Keratinocyte (primary cell): Measurements from ENCODE around the gene ENTR1. TPM values are rescaled to one million over a fixed set of nuclear protein-coding genes. Genes with fewer than 3 reads are reported as not detected.

Experiments
- DNase-seq: peaks from one replicate; pipeline ENCODE4 v3.0.0-alpha.2; 2011; ENCODE audit warnings: low read depth, missing footprints, low spot score
- FAIRE-seq: peaks from 2 replicates; lab custom pipeline; 2011; peaks lifted over from hg19 to GRCh38; lab: Jason Lieb, UNC
- H2AFZ ChIP-seq: 2 replicates; pipeline ENCODE4 v1.6.0; 2012; ENCODE audit warnings: low read length, control low read depth, inconsistent platforms; ENCODE audit not compliant: control insufficient read depth
- H3K27ac ChIP-seq: 2 replicates; pipeline ENCODE4 v1.5.1; 2011; ENCODE audit warnings: low read length; ENCODE audit not compliant: control insufficient read depth, insufficient read depth
- H3K27me3 ChIP-seq: 3 replicates; pipeline ENCODE4 v1.6.0; 2011; ENCODE audit warnings: low read length; ENCODE audit not compliant: control insufficient read depth, insufficient read depth; ENCODE audit errors: extremely low read depth
- H3K36me3 ChIP-seq, 2 experiments: 2 replicates in 1 of 2; 3 replicates in 1 of 2; pipeline ENCODE4 v1.5.1; 2011; ENCODE audit warnings: low read length in 2 of 2, mild to moderate bottlenecking in 1 of 2; ENCODE audit not compliant: control insufficient read depth in 2 of 2, insufficient read depth in 2 of 2; ENCODE audit errors: extremely low read depth in 1 of 2
- H3K4me1 ChIP-seq: 3 replicates; pipeline ENCODE4 v1.5.1; 2011; ENCODE audit warnings: low read length; ENCODE audit not compliant: control insufficient read depth, insufficient read depth; ENCODE audit errors: extremely low read depth
- H3K4me2 ChIP-seq: 3 replicates; pipeline ENCODE4 v1.6.0; 2011; ENCODE audit warnings: low read depth, low read length; ENCODE audit not compliant: control insufficient read depth, insufficient read depth; ENCODE audit errors: extremely low read depth
- H3K4me3 ChIP-seq, 3 experiments: fragments of 200-600 bp in 1 of 3; sonication (generic) in 1 of 3; 2 replicates in 2 of 3; 3 replicates in 1 of 3; pipeline ENCODE4 v1.5.1; 2011 to 2016; ENCODE audit warnings: low read length in 3 of 3, mild to moderate bottlenecking in 3 of 3, control low read depth in 2 of 3, inconsistent platforms in 1 of 3, low read depth in 1 of 3, mixed read lengths in 1 of 3, mixed run types in 1 of 3, moderate library complexity in 1 of 3; ENCODE audit not compliant: control insufficient read depth in 2 of 3, insufficient read depth in 2 of 3; ENCODE audit errors: extremely low read depth in 1 of 3
- H3K79me2 ChIP-seq: 2 replicates; pipeline ENCODE4 v1.6.0; 2012; ENCODE audit warnings: low read length; ENCODE audit not compliant: control insufficient read depth, insufficient read depth
- H3K9ac ChIP-seq: 3 replicates; pipeline ENCODE4 v1.6.0; 2011; ENCODE audit warnings: low read length; ENCODE audit not compliant: control insufficient read depth, insufficient read depth; ENCODE audit errors: extremely low read depth
- H3K9me1 ChIP-seq: 3 replicates; pipeline ENCODE4 v1.6.0; 2011; ENCODE audit warnings: low read length; ENCODE audit not compliant: control insufficient read depth, insufficient read depth; ENCODE audit errors: extremely low read depth
- H3K9me3 ChIP-seq: 2 replicates; pipeline ENCODE4 v1.5.1; 2012; ENCODE audit warnings: low read depth, low read length; ENCODE audit not compliant: control insufficient read depth
- H4K20me1 ChIP-seq: 3 replicates; pipeline ENCODE4 v1.6.0; 2011; ENCODE audit warnings: low read length; ENCODE audit not compliant: control insufficient read depth, insufficient read depth; ENCODE audit errors: extremely low read depth
- EZH2 ChIP-seq: IDR thresholded peaks from one replicate; pipeline ENCODE4 v1.6.1; 2012; ENCODE audit warnings: inconsistent platforms, mild to moderate bottlenecking, low read length, moderate library complexity
- dilution Hi-C: fragments of 300-500 bp; cut with MboI; formaldehyde crosslinking; loops from one replicate; pipeline ENCODE4 v1.7.0; 2020; ENCODE audit warnings: low sequenced_read_pairs; ENCODE audit not compliant: extremely low pct_ligation_motif_present
- polyA plus RNA-seq, 5 experiments: library from polyadenylated mRNA; depleted of rRNA in 3 of 5; stranded (reverse) in 3 of 5; stranded (forward) in 1 of 5; unstranded in 1 of 5; fragments of >200 nt; gene quantifications; 1 replicate in 1 of 5; 2 replicates in 3 of 5; 3 replicates in 1 of 5; pipeline versions ENCODE4 v1.2.1 to v1.2.3, GENCODE V29; 2011 to 2012; ENCODE audit warnings: missing spikeins in 2 of 5, low read depth in 1 of 5, low replicate concordance in 1 of 5
- TF ChIP-seq, protein P1 (sequence below), 3 experiments: IDR thresholded peaks in 1 of 3; conservative IDR thresholded peaks in 1 of 3; optimal IDR thresholded peaks in 1 of 3; 2 replicates in 2 of 3; 3 replicates in 1 of 3; pipeline versions ENCODE3 to v1.5.1; 2011; ENCODE audit warnings: low read length in 3 of 3, mild to moderate bottlenecking in 3 of 3, moderate library complexity in 2 of 3, control low read depth in 1 of 3, inconsistent platforms in 1 of 3; ENCODE audit not compliant: insufficient read depth in 2 of 3; ENCODE audit errors: extremely low read depth in 1 of 3

The ENTR1 gene
- polyA plus RNA-seq, 1 donor (not counting 4 experiments of a cell fraction or from before 2014, with no cell fraction given) = 46.5 TPM

DNA sequence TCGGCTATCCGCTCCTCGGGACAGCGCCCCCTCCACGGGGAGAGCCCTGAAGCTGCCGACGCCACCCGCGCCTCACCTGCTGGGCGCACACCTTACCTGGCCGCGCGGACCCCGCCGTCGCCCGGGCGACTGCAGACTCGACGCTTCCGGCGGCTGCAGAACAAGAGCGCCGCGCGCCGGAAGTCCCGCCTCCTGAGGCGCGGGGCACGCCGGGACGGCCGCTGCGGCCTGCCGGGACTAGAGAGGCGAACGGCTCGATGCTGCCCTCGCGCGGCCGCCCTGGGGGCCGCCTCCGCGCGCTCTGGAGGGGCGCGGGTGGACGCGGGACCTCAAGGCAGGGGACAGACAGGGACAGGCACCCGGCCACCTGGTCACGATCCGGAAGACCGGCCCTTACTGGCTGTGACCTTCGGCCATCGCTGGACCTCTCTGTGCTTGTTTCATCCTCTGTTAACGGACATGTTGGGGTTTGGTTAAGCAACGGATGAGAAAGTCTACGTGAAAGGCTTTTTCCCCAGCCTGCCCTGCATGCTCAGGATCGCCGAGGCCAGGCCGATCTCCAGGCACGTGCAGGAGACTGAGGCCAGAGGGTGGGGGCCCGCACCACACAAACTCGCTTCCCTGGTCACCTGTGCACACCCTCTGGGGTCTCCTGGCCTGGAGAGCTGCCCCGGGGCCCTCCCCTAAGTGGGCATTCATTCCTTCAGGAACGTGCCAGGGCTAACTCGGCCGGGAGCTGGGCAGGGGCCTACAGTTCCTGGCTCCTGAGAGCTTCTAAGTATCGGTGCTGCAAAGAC, 10.2 kb downstream of the ENTR1 start, which contains the start of gene SNAPC4:
Gene SNAPC4 (minus strand): TSS at position 133 of the 797 bp plus-strand sequence. CDS start 1,742 bp downstream, outside the sequence.
- peak within 1 kb of the TSS; percentile 92 for H3K9ac ChIP-seq
- H3K4me1 ChIP-seq = peaks cover 12% of the 10 kb centered on the region
- peak; percentile 48 for DNase-seq
- peaks cover 5% of the 10 kb centered on the region for H4K20me1 ChIP-seq
- H3K9me3 ChIP-seq = no peaks in the 10 kb centered on the region
- TF ChIP-seq EZH2 = no peak
- TF ChIP-seq, protein P1, sequence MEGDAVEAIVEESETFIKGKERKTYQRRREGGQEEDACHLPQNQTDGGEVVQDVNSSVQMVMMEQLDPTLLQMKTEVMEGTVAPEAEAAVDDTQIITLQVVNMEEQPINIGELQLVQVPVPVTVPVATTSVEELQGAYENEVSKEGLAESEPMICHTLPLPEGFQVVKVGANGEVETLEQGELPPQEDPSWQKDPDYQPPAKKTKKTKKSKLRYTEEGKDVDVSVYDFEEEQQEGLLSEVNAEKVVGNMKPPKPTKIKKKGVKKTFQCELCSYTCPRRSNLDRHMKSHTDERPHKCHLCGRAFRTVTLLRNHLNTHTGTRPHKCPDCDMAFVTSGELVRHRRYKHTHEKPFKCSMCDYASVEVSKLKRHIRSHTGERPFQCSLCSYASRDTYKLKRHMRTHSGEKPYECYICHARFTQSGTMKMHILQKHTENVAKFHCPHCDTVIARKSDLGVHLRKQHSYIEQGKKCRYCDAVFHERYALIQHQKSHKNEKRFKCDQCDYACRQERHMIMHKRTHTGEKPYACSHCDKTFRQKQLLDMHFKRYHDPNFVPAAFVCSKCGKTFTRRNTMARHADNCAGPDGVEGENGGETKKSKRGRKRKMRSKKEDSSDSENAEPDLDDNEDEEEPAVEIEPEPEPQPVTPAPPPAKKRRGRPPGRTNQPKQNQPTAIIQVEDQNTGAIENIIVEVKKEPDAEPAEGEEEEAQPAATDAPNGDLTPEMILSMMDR (optimal IDR thresholded peaks at IDR 0.05 in 1 of 3, IDR thresholded peaks at IDR 0.05 in 1 of 3, conservative IDR thresholded peaks at IDR 0.05 in 1 of 3; ENCODE audit: extremely low read depth in 1 of 3, insufficient read depth in 2 of 3, low read length in 3 of 3) = peak in 2 of 3 experiments; percentile 76 to 83
- peak within 1 kb of the TSS; percentile 91 for H3K4me2 ChIP-seq
- dilution Hi-C loops = no loop called here
- H3K36me3 ChIP-seq = peaks cover 26 to 33% of the 10 kb centered on the region in 2 experiments
- H3K9me1 ChIP-seq = peaks cover 4% of the 10 kb centered on the region
- no peaks in the 10 kb centered on the region for H3K27me3 ChIP-seq
- peak within 1 kb of the TSS; percentile 71 to 88 (median 75) for H3K4me3 ChIP-seq
- peak within 1 kb of the TSS; percentile 60 for H3K27ac ChIP-seq
- H3K79me2 ChIP-seq = peaks cover 37% of the 10 kb centered on the region
- H2AFZ ChIP-seq = peak within 1 kb of the TSS; percentile 48
- FAIRE-seq = peak; percentile 59

DNA sequence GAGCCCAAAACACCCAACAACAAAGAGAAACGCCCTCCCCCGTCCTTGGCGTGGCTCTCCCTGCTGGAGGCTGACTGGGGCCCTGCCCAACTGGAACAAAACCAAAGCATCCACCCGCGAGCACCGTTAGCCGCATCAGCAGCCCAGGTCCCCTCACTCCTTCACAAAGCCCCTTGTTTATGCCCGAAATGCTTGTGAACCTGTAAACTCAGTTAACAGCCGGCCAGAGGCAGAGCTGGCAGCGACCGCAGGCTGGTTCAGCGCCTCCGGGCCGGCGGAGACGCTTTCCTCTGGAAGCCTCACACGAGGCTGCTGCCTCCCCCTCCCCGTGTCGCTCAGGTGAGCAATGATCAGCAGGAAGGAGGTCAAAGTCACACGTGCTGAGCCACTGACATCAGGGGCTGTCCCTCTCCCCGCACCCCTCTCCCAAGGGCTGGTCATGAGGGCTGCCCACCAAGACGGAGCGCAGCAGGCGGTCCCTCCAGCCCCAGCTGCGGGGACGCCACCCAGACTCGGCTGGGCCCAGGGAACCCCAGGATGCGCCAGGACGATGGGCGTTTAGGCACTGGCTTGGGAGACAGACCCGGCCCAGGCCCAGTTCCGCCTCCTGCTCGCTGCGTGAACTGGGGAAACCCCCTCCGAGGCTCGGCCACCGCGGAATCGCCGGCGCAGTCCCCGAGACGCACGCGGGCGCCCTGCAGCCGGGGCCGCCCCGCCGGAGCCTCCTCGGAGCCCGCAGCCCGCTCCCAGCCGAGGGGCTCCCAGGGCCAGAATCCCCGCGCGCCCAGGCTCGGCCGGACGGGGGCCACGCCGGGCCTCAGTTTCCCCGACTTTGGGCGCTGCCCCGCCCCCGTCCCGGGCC, 11.0 kb downstream of the ENTR1 start:
- Histone ChIP-seq H3K4me1 (peaks cover 12% of the 10 kb centered on the region), H3K27me3 (no peaks in the 10 kb centered on the region), H2AFZ (no peak overlapping the region), H3K4me3 (peak overlapping the region; percentile 71 to 88 (median 75)), H3K9me1 (peaks cover 4% of the 10 kb centered on the region), H3K9ac (peak overlapping the region; percentile 92), H3K36me3 (peaks cover 34 to 41% of the 10 kb centered on the region in 2 experiments), H4K20me1 (peaks cover 5% of the 10 kb centered on the region), H3K27ac (peak overlapping the region; percentile 60), H3K4me2 (peak overlapping the region; percentile 91), H3K9me3 (no peaks in the 10 kb centered on the region), H3K79me2 (peaks cover 37% of the 10 kb centered on the region)
- dilution Hi-C loops = no loop called here
- FAIRE-seq (no peak), DNase-seq (no peak)
- TF ChIP-seq, protein P1 (optimal IDR thresholded peaks at IDR 0.05 in 1 of 3, IDR thresholded peaks at IDR 0.05 in 1 of 3, conservative IDR thresholded peaks at IDR 0.05 in 1 of 3; ENCODE audit: extremely low read depth in 1 of 3, insufficient read depth in 2 of 3, low read length in 3 of 3) = no peak
